Ascending aorta (tissue), 2 donors: ENCODE results near the gene TIMM8A. TPM values are rescaled to one million over a fixed set of nuclear protein-coding genes. Genes with fewer than 3 reads are reported as not detected.

ENCODE experiments used
- DNase-seq, 2 donors: peaks; one replicate each; pipeline ENCODE4 v3.0.0-alpha.2; 2019; ENCODE audit warnings: low spot score in 2 of 2
- H3K27ac ChIP-seq, 2 donors: fragments of 200-600 bp; sonication (generic); one replicate each; pipeline ENCODE4 v1.5.1; 2016 to 2017; ENCODE audit warnings: mild to moderate bottlenecking in 1 of 2
- H3K27me3 ChIP-seq: fragments of 200-600 bp; sonication (generic); one replicate; pipeline ENCODE4 v1.5.1; 2017
- H3K36me3 ChIP-seq, 2 donors: fragments of 200-600 bp; sonication (generic); one replicate each; pipeline ENCODE4 v1.5.1; 2016
- H3K4me1 ChIP-seq, 2 donors: fragments of 200-600 bp; sonication (generic); one replicate each; pipeline ENCODE4 v1.5.1; 2016 to 2017; ENCODE audit warnings: mild to moderate bottlenecking in 1 of 2
- H3K4me3 ChIP-seq, 2 donors: fragments of 200-600 bp; sonication (generic); one replicate each; pipeline ENCODE4 v1.5.1; 2016 to 2017; ENCODE audit warnings: mild to moderate bottlenecking in 1 of 2
- H3K9me3 ChIP-seq, 2 donors: fragments of 200-600 bp; sonication (generic); one replicate each; pipeline ENCODE4 v1.5.1; 2016
- CTCF ChIP-seq, 3 experiments: fragments of 200-600 bp in 2 of 3; fragments of 450-650 bp in 1 of 3; sonication (generic) in 2 of 3; IDR thresholded peaks; one replicate each; pipeline ENCODE4 v1.5.1; 2016 to 2019; ENCODE audit warnings: antibody characterized with exemption in 3 of 3, mild to moderate bottlenecking in 1 of 3, moderate library complexity in 1 of 3
- intact Hi-C: fragments of 100-400 bp; cut with DNase I; formaldehyde crosslinking; loops from one replicate; pipeline ENCODE4 v1.15.1; 2023
- total RNA-seq: library from RNA; depleted of rRNA; stranded (reverse); fragments of >200 nt; gene quantifications from one replicate; pipeline ENCODE4 v1.1.0, GENCODE V29; 2016

Gene TIMM8A
- not detected for total RNA-seq

GRCh38 chrX:101348452-101349192 lies at the start of gene TIMM8A:
Gene TIMM8A (minus strand): TSS chrX:101348742. CDS start chrX:101348664, 78 bp downstream.
- peaks cover 0 to 2% of the 10 kb centered on the region in 2 donors for H3K4me1 ChIP-seq
- intact Hi-C loops, result loop anchor here (2.0 to 10.0 kb wide), 4 partner anchors 42 to 251 kb away; partner anchors contain the start of genes CENPI, GLA, HNRNPH2 and RPL36A
- peak within 1 kb of the TSS; percentile 72 to 78 for H3K4me3 ChIP-seq
- H3K27ac ChIP-seq, result peak within 1 kb of the TSS; percentile 79 to 81
- no peaks in the 10 kb centered on the region for H3K9me3 ChIP-seq
- H3K27me3 ChIP-seq, result no peaks in the 10 kb centered on the region
- peaks cover 0 to 3% of the 10 kb centered on the region in 2 donors for H3K36me3 ChIP-seq
- peak; percentile 21 to 85 for DNase-seq
- no peak for TF ChIP-seq CTCF (IDR thresholded peaks at IDR 0.05)

GRCh38 chrX:101397779-101398178 lies 49.2 kb upstream of the TIMM8A start:
- Histone ChIP-seq H3K27me3 (no peaks in the 10 kb centered on the region), H3K4me1 (no peaks in the 10 kb centered on the region), H3K27ac (no peak overlapping the region), H3K4me3 (no peak overlapping the region), H3K9me3 (no peaks in the 10 kb centered on the region), H3K36me3 (peaks cover 0 to 6% of the 10 kb centered on the region in 2 donors)
- DNase-seq, result no peak
- TF ChIP-seq CTCF (IDR thresholded peaks at IDR 0.05), result no peak
- intact Hi-C loops, result no loop called here

- Histone ChIP-seq H3K9me3 (no peaks in the 10 kb centered on the region), H3K27me3 (no peaks in the 10 kb centered on the region), H3K36me3 (peaks cover 3 to 4% of the 10 kb centered on the region in 2 donors), H3K4me1 (no peaks in the 10 kb centered on the region), H3K27ac (no peak overlapping the region), H3K4me3 (no peak overlapping the region)
- intact Hi-C loops, result no loop called here
- no peak for DNase-seq
- no peak for TF ChIP-seq CTCF (IDR thresholded peaks at IDR 0.05)
Observed at GRCh38 chrX:101395789-101396188, 47.2 kb upstream of the TIMM8A start.

- H3K4me1 ChIP-seq, result no peaks in the 10 kb centered on the region
- no peaks in the 10 kb centered on the region for H3K27me3 ChIP-seq
- H3K4me3 ChIP-seq, result no peak overlapping the region
- intact Hi-C loops, result loop anchor here (5.0 kb wide), 1 partner anchor 538 kb away; the partner anchor contains the start of gene ZMAT1
- H3K9me3 ChIP-seq, result no peaks in the 10 kb centered on the region
- TF ChIP-seq CTCF (IDR thresholded peaks at IDR 0.05), result no peak
- no peak for DNase-seq
- no peak overlapping the region for H3K27ac ChIP-seq
- H3K36me3 ChIP-seq, result peaks cover 0 to 3% of the 10 kb centered on the region in 2 donors
Observed at GRCh38 chrX:101394372-101394771, 45.8 kb upstream of the TIMM8A start.

- no peak overlapping the region for H3K27ac ChIP-seq
- H3K36me3 ChIP-seq, result peaks cover 0 to 3% of the 10 kb centered on the region in 2 donors
- TF ChIP-seq CTCF (IDR thresholded peaks at IDR 0.05), result no peak
- no peak for DNase-seq
- no peaks in the 10 kb centered on the region for H3K27me3 ChIP-seq
- no peaks in the 10 kb centered on the region for H3K4me1 ChIP-seq
- intact Hi-C loops, result loop anchor here (5.0 kb wide), 1 partner anchor 539 kb away; the partner anchor contains the start of gene ZMAT1
- H3K4me3 ChIP-seq, result no peak overlapping the region
- no peaks in the 10 kb centered on the region for H3K9me3 ChIP-seq
Observed at GRCh38 chrX:101393530-101394305, 45.2 kb upstream of the TIMM8A start.
